HG03103 (cell line): ENCODE results near the gene ALDH18A1.

Experiments used
- ATAC-seq: cut with Tn5 transposase; IDR thresholded peaks from one replicate; pipeline ENCODE4 v1.9.1; 2021; ENCODE audit warnings: low read depth; ENCODE audit not compliant: unreplicated experiment

The ALDH18A1 gene

DNA sequence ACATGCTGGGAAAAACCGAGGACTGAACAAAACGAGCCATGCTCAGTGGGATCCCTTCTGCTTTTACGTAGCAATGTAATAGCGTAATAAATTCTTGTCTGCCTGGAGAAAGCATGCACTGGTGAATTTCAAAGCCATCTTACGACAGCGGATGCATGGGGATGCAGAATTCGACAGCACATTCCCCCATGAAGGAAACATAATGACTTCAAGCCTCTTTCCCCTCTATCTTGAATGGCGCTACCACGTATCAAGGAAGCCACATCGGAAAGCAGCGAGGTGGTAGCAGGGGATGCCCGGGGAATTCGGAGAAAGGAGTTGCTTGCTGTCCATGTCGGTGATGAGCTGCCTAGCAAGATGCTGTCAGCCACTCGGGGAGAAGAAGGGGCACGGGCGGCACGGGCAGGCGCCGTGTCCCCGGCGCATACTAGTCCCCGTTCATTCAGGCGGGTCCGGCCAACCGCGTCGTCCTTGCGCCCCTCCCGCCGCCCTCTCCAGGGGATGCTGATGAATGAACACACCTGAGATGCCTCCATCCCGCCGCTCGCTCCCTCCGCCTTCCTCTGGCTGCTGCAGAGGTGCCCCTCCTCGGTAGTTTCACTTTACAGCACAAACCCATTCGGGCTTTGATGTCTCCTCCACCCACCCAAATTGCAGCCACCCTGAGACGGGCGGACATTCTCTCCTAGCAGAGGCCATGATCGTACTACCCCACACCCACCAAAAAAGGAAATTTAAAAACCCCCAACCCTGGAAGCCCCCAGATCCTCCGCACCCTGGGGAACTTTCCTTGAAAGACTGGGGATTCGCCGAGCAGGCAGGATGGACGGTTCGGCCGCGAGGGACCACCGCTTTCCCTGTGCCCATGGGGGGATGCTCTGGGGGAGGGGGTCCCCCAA is 96.0 kb downstream of the ALDH18A1 start:
- ATAC-seq, result no peak

GRCh38 chr10:95559896-95560277 is 96.6 kb downstream of the ALDH18A1 start:
- no peak for ATAC-seq

- no peak for ATAC-seq
Measured at GRCh38 chr10:95559471-95559870, 97.0 kb downstream of the ALDH18A1 start.

GRCh38 chr10:95558593-95559320 is 97.8 kb downstream of the ALDH18A1 start:
- ATAC-seq, result no peak

DNA sequence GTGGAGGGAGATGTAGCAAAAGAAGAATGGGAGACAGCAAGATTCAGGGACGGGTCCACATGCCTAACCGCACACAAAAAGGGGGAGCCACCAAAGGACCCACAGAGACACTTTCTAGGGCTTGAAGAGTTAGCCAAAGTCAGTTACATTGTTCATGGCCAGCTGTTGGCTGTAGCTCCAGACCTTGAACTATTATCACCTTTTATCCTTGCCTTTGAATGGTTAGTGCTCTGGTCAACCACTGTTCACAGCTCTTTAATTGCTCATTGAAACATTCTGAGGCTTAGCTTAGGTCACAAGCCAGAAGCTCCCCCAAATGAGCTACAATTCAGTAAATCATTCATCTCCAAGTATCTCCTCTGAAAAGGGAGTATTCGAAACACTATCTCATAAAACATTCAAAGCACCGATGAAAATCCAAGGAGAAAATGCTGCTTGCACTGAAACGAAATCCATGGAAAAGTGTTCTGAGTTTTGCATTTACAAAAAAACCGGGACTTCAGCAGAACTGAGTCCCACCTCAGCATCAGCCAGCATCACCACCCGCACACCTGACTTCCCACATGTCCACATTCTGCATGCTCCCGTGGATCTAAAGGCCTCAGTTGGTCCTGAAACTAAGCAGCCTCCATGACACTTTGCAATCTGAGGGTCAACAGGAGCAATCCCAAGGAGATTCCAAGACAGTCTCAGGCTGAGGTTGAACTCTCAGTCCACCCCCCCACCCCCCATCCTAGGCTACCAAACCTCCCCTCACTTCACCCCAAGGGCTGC is 99.3 kb downstream of the ALDH18A1 start:
- ATAC-seq, result no peak
